PC-3 (cell line): ENCODE measurements around the gene NARS2. TPM values are rescaled to one million over a fixed set of nuclear protein-coding genes. Genes with fewer than 3 reads are reported as not detected.

Experiments used
- ATAC-seq: fragments of 200-7000 bp; cut with Tn5 transposase; 2 replicates; pipeline ENCODE4 v1.9.1; 2020; ENCODE audit warnings: mild to moderate bottlenecking, moderate library complexity
- BruUV-seq: library from RNA; stranded (reverse); fragments of 400-500 nt; replicated peaks from 2 replicates; lab custom pipeline; 2021; lab: Mats Ljungman, UMichigan
- CTCF ChIA-PET: fragments of 300-600 bp; sonication (Branson Sonifier 250); formaldehyde crosslinking; loops from one replicate; lab custom pipeline; 2022; ENCODE audit warnings: antibody characterized with exemption; lab: Charles Lee
- POLR2A ChIA-PET: fragments of 300-600 bp; sonication (Branson Sonifier 250); formaldehyde crosslinking; loops from one replicate; lab custom pipeline; 2022; ENCODE audit warnings: antibody characterized with exemption; ENCODE audit not compliant: unreplicated experiment; lab: Charles Lee
- DNase-seq: peaks from one replicate; pipeline ENCODE4 v3.0.0-alpha.2; 2015
- H2AFZ ChIP-seq: fragments of 300-600 bp; sonication (generic); 2 replicates; pipeline ENCODE4 v1.6.0; 2016; ENCODE audit warnings: antibody characterized with exemption, low read length
- H3F3A ChIP-seq: fragments of 300-600 bp; sonication (generic); one replicate; pipeline ENCODE4 v1.6.0; 2017; ENCODE audit warnings: antibody characterized with exemption, low read length, control low read depth, mild to moderate bottlenecking; ENCODE audit not compliant: unreplicated experiment
- H3K27ac ChIP-seq: fragments of 300-600 bp; sonication (generic); 2 replicates; pipeline ENCODE4 v1.5.1; 2016; ENCODE audit warnings: mild to moderate bottlenecking, low read length
- H3K27me3 ChIP-seq: fragments of 300-600 bp; sonication (generic); 2 replicates; pipeline ENCODE4 v1.6.1; 2016; ENCODE audit warnings: low read length, mixed read lengths
- H3K36me3 ChIP-seq: fragments of 300-600 bp; sonication (generic); 2 replicates; pipeline ENCODE4 v1.6.1; 2016; ENCODE audit warnings: low read depth, mixed run types, low read length, mixed read lengths
- H3K4me1 ChIP-seq: fragments of 300-600 bp; sonication (generic); 2 replicates; pipeline ENCODE4 v1.5.1; 2016; ENCODE audit warnings: low read length; ENCODE audit not compliant: insufficient read depth
- H3K4me2 ChIP-seq: fragments of 300-600 bp; sonication (generic); 2 replicates; pipeline ENCODE4 v1.6.0; 2016; ENCODE audit warnings: low read length
- H3K4me3 ChIP-seq: fragments of 300-600 bp; sonication (generic); 2 replicates; pipeline ENCODE4 v1.5.1; 2016; ENCODE audit warnings: mild to moderate bottlenecking, low read length, mixed read lengths
- H3K79me2 ChIP-seq: fragments of 300-600 bp; sonication (generic); 2 replicates; pipeline ENCODE4 v1.6.1; 2017; ENCODE audit warnings: low read length, mixed read lengths
- H3K9ac ChIP-seq: fragments of 300-600 bp; sonication (generic); 2 replicates; pipeline ENCODE4 v1.6.0; 2016; ENCODE audit warnings: mild to moderate bottlenecking, low read length
- H3K9me2 ChIP-seq: fragments of 300-600 bp; sonication (generic); replicated peaks from 2 replicates; pipeline ENCODE4 v1.6.1; 2016; ENCODE audit warnings: mixed run types, low read length, mixed read lengths
- H3K9me3 ChIP-seq: fragments of 300-600 bp; sonication (generic); 2 replicates; pipeline ENCODE4 v1.6.1; 2016; ENCODE audit warnings: low read length, mixed read lengths
- H4K20me1 ChIP-seq: fragments of 300-600 bp; sonication (generic); 2 replicates; pipeline ENCODE4 v1.6.1; 2016; ENCODE audit warnings: low read length, mixed read lengths
- CTCF ChIP-seq: fragments of 300-600 bp; sonication (generic); conservative IDR thresholded peaks from 2 replicates; pipeline ENCODE4 v1.5.1; 2017; ENCODE audit warnings: antibody characterized with exemption, low read depth, mild to moderate bottlenecking, low read length
- EZH2 ChIP-seq: fragments of 300-600 bp; sonication (generic); IDR thresholded peaks from one replicate; pipeline ENCODE4 v1.6.1; 2017; ENCODE audit warnings: antibody characterized with exemption, mild to moderate bottlenecking, low read length; ENCODE audit not compliant: unreplicated experiment
- EZH2phosphoT487 ChIP-seq: fragments of 300-600 bp; sonication (generic); IDR thresholded peaks from 2 replicates; pipeline ENCODE4 v1.6.1; 2018; ENCODE audit warnings: mild to moderate bottlenecking, antibody characterized with exemption, low read length, borderline replicate concordance
- intact Hi-C: fragments of 100-400 bp; cut with micrococcal nuclease; formaldehyde crosslinking; loops from 2 replicates; pipeline ENCODE4 v1.9.0; 2023
- total RNA-seq: library from RNA; depleted of rRNA; stranded (reverse); fragments of >200 nt; gene quantifications from 2 replicates; pipeline ENCODE4 v1.2.3, GENCODE V29; 2014

NARS2 gene
- total RNA-seq, 1 experiment from 2014 or later: 33.5 TPM

DNA sequence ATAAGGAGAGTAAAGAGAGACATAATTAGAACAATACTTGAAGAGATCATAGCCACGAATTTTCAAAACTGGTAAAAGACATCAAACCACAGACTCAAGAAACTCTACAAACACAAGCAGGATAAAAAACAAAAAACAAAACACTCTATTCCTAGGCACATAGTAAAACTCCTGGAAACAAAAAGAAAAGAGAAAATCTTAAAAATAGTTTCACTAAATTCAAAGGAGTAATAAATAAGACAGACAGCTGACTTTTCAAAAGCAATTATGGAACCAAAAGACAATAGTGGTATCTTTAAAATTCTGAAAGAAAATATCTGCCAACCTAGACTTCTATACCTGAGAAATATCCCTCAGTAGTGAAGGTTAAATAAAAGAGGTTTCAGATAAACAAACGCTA lies 9.2 kb upstream of the NARS2 start:
- intact Hi-C loops: no loop called here
- Histone ChIP-seq H3K4me1 (no peaks in the 10 kb centered on the region), H3F3A (no peaks in the 10 kb centered on the region), H3K79me2 (no peaks in the 10 kb centered on the region), H3K36me3 (no peaks in the 10 kb centered on the region), H3K4me2 (no peak overlapping the region), H2AFZ (no peak overlapping the region), H3K9me3 (peaks cover 16% of the 10 kb centered on the region), H3K4me3 (no peak overlapping the region; the same call in 1 of the 2 replicates), H4K20me1 (no peaks in the 10 kb centered on the region), H3K27ac (no peak overlapping the region), H3K9me2 (no peaks in the 10 kb centered on the region), H3K27me3 (peaks cover 2% of the 10 kb centered on the region; the same call in 1 of the 2 replicates), H3K9ac (no peak overlapping the region)
- TF ChIP-seq CTCF (no peak), EZH2phosphoT487 (no peak), EZH2 (no peak)
- ChIA-PET POLR2A (no interaction called here), CTCF (no interaction called here)
- no TSS peak for BruUV-seq
- ATAC-seq (no peak), DNase-seq (no peak)

DNA sequence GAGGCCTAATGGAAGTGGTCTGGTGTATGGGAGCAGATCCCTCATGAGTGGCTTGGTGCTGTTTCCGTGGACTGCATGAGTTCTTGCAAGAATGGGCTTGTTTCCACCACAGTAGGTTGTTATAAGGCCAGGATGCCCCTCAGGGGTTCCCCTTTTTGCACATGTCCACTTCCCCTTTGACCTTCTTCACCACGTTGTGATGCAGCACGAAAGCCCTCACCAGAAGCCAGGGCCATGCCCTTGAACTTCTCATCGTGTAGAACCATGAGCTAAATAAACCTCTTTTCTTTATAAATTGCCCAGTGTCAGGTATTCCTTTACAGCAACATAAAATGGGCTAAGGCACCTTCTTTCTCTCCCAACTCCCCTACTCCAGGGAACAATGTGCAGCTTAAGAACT lies 2.8 kb upstream of the NARS2 start:
- H3K27ac ChIP-seq: no peak overlapping the region
- H3K9ac ChIP-seq: no peak overlapping the region
- H4K20me1 ChIP-seq: no peaks in the 10 kb centered on the region
- no TSS peak for BruUV-seq
- no peaks in the 10 kb centered on the region for H3K27me3 ChIP-seq
- no peaks in the 10 kb centered on the region for H3F3A ChIP-seq
- intact Hi-C loops: no loop called here
- H3K4me1 ChIP-seq: peaks cover 17% of the 10 kb centered on the region
- H3K79me2 ChIP-seq: peaks cover 21% of the 10 kb centered on the region
- POLR2A ChIA-PET: no interaction called here
- no peaks in the 10 kb centered on the region for H3K9me3 ChIP-seq
- ATAC-seq (no peak), DNase-seq (no peak)
- no peak overlapping the region for H3K4me3 ChIP-seq
- no peak overlapping the region for H3K4me2 ChIP-seq
- CTCF ChIA-PET: no interaction called here
- no peak overlapping the region for H2AFZ ChIP-seq
- no peaks in the 10 kb centered on the region for H3K9me2 ChIP-seq
- H3K36me3 ChIP-seq: no peaks in the 10 kb centered on the region
- TF ChIP-seq EZH2 (no peak), EZH2phosphoT487 (no peak), CTCF (no peak)

DNA sequence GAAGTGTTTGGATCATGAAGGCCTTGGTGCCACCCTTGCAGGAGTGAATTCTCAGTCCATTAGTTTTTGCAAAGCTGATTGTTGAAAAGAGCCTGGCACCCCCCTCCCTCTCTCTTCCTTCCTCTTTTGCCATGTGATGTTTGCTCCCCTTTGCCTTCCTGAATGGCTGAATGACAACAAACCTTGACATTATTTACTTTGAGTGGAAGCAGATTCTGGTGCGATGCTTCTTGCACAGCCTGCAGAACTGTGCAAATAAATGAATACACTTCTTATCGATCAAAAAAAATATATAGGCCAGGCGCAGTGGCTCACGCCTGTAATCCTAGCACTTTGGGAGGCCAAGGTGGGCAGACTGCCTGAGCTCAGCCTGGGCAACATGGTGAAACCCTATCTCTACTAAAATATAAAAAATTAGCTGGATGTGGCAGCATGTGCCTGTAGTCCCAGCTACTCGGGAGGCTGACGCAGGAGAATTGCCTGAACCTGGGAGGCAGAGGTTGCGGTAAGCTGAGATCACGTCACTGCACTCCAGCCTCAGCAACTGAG lies 2.0 kb upstream of the NARS2 start:
- ChIA-PET POLR2A (no interaction called here), CTCF (no interaction called here)
- no peaks in the 10 kb centered on the region for H3K9me2 ChIP-seq
- H3K4me1 ChIP-seq: peaks cover 21% of the 10 kb centered on the region
- H3K27me3 ChIP-seq: no peaks in the 10 kb centered on the region
- no peaks in the 10 kb centered on the region for H3F3A ChIP-seq
- TF ChIP-seq CTCF: no peak
- no peak for TF ChIP-seq EZH2
- no peak for TF ChIP-seq EZH2phosphoT487
- no peak overlapping the region for H2AFZ ChIP-seq
- H3K27ac ChIP-seq: no peak overlapping the region
- no peak for ATAC-seq
- peaks cover 29% of the 10 kb centered on the region for H3K79me2 ChIP-seq
- no peak overlapping the region for H3K4me2 ChIP-seq
- no peaks in the 10 kb centered on the region for H3K9me3 ChIP-seq
- H3K9ac ChIP-seq: no peak overlapping the region
- intact Hi-C loops: no loop called here
- no peaks in the 10 kb centered on the region for H4K20me1 ChIP-seq
- H3K36me3 ChIP-seq: 0 out of 2 replicates have a peak, but pooled peaks cover under 1% of the 10 kb centered on the region
- BruUV-seq: no TSS peak
- no peak overlapping the region for H3K4me3 ChIP-seq
- no peak for DNase-seq
